Parathyroid adenoma (tissue), 2 donors: ENCODE results near the gene C13orf46.

Source experiments
- H2AFZ ChIP-seq: fragments of 300-600 bp; sonication (generic); one replicate; pipeline ENCODE4 v1.7.0; 2017; ENCODE audit warnings: antibody characterized with exemption, mild to moderate bottlenecking
- H3K27ac ChIP-seq: fragments of 300-600 bp; sonication (generic); one replicate; pipeline ENCODE4 v1.7.0; 2017
- H3K27me3 ChIP-seq: fragments of 300-600 bp; sonication (generic); one replicate; pipeline ENCODE4 v1.7.0; 2017; ENCODE audit warnings: low read length; ENCODE audit not compliant: control insufficient read depth, insufficient read depth
- H3K36me3 ChIP-seq: fragments of 300-600 bp; sonication (generic); one replicate; pipeline ENCODE4 v1.7.0; 2017; ENCODE audit warnings: low read length; ENCODE audit not compliant: control insufficient read depth, insufficient read depth
- H3K4me1 ChIP-seq: fragments of 300-600 bp; sonication (generic); one replicate; pipeline ENCODE4 v1.7.0; 2017; ENCODE audit warnings: control low read depth
- H3K4me2 ChIP-seq: fragments of 300-600 bp; sonication (generic); one replicate; pipeline ENCODE4 v1.7.0; 2017; ENCODE audit warnings: low read length
- H3K4me3 ChIP-seq: fragments of 300-600 bp; sonication (generic); one replicate; pipeline ENCODE4 v1.7.0; 2017; ENCODE audit warnings: low read depth, low read length
- H3K79me2 ChIP-seq: fragments of 300-600 bp; sonication (generic); one replicate; pipeline ENCODE4 v1.7.0; 2017; ENCODE audit warnings: control low read depth
- H3K9ac ChIP-seq: fragments of 300-600 bp; sonication (generic); one replicate; pipeline ENCODE4 v1.7.0; 2017; ENCODE audit warnings: mild to moderate bottlenecking
- H3K9me3 ChIP-seq: fragments of 300-600 bp; sonication (generic); one replicate; pipeline ENCODE4 v1.7.0; 2017; ENCODE audit warnings: low read length; ENCODE audit not compliant: control insufficient read depth
- CTCF ChIP-seq: fragments of 300-600 bp; sonication (generic); IDR thresholded peaks from one replicate; pipeline ENCODE4 v1.7.0; 2017; ENCODE audit warnings: antibody characterized with exemption, mild to moderate bottlenecking
- donor health status: primary hyperparathyroidism.

Gene C13orf46

DNA sequence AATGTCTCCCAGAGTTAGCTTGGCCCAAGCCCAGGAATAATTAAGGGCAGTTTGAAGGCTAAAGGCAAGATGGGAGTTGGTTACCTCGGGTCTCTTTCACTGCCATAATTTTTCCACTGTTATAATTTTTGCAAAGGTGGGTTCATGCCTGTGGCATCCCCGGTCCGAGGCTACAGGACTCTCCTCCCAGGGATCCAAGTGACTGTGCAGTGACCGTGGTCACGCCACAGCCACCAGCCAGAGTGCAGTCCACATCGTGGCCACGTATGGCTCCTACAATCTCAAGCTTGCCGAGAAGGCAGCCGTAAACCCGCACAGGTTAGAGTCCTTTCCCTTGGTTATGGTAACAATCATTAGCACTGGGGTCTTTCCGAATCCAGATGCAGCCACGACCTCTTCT lies 36.8 kb downstream of the C13orf46 start:
- no peak overlapping the region for H3K9ac ChIP-seq
- H3K79me2 ChIP-seq = no peaks in the 10 kb centered on the region
- no peaks in the 10 kb centered on the region for H3K36me3 ChIP-seq
- no peaks in the 10 kb centered on the region for H3K27me3 ChIP-seq
- H3K27ac ChIP-seq = no peak overlapping the region
- no peaks in the 10 kb centered on the region for H3K9me3 ChIP-seq
- H2AFZ ChIP-seq = no peak overlapping the region
- H3K4me3 ChIP-seq = no peak overlapping the region
- TF ChIP-seq CTCF = no peak
- no peak overlapping the region for H3K4me2 ChIP-seq
- H3K4me1 ChIP-seq = no peaks in the 10 kb centered on the region

GRCh38 chr13:113936166-113936965 lies 37.5 kb downstream of the C13orf46 start:
- H3K9me3 ChIP-seq = no peaks in the 10 kb centered on the region
- H3K27me3 ChIP-seq = no peaks in the 10 kb centered on the region
- H3K4me2 ChIP-seq = no peak overlapping the region
- no peaks in the 10 kb centered on the region for H3K79me2 ChIP-seq
- H3K4me1 ChIP-seq = no peaks in the 10 kb centered on the region
- no peak overlapping the region for H3K4me3 ChIP-seq
- H3K9ac ChIP-seq = no peak overlapping the region
- H3K36me3 ChIP-seq = no peaks in the 10 kb centered on the region
- TF ChIP-seq CTCF = no peak
- no peak overlapping the region for H2AFZ ChIP-seq
- no peak overlapping the region for H3K27ac ChIP-seq

GRCh38 chr13:113935001-113935844 lies 38.7 kb downstream of the C13orf46 start:
- Histone ChIP-seq H3K27me3 (no peaks in the 10 kb centered on the region), H3K79me2 (no peaks in the 10 kb centered on the region), H3K9me3 (no peaks in the 10 kb centered on the region), H3K27ac (no peak overlapping the region), H3K4me2 (no peak overlapping the region), H3K4me3 (no peak overlapping the region), H3K36me3 (no peaks in the 10 kb centered on the region), H3K9ac (no peak overlapping the region), H3K4me1 (no peaks in the 10 kb centered on the region), H2AFZ (no peak overlapping the region)
- no peak for TF ChIP-seq CTCF

GRCh38 chr13:113934576-113934975 lies 39.3 kb downstream of the C13orf46 start:
- no peak overlapping the region for H2AFZ ChIP-seq
- no peaks in the 10 kb centered on the region for H3K9me3 ChIP-seq
- H3K79me2 ChIP-seq = no peaks in the 10 kb centered on the region
- no peaks in the 10 kb centered on the region for H3K27me3 ChIP-seq
- H3K9ac ChIP-seq = no peak overlapping the region
- no peaks in the 10 kb centered on the region for H3K4me1 ChIP-seq
- H3K27ac ChIP-seq = no peak overlapping the region
- H3K4me3 ChIP-seq = no peak overlapping the region
- no peak overlapping the region for H3K4me2 ChIP-seq
- TF ChIP-seq CTCF = no peak
- no peaks in the 10 kb centered on the region for H3K36me3 ChIP-seq
